Kidney (tissue), 14 donors: ENCODE measurements around the gene ZNF81. TPM values are rescaled to one million over a fixed set of nuclear protein-coding genes. Genes with fewer than 3 reads are reported as not detected.

Experiments
- DNase-seq, 5 donors: peaks; one replicate each; pipeline ENCODE4 v3.0.0-alpha.2; 2013 to 2020
- FAIRE-seq: peaks from 2 replicates; lab custom pipeline; 2012; peaks lifted over from hg19 to GRCh38; lab: Jason Lieb, UNC
- H3K27ac ChIP-seq, 2 donors: one replicate each; pipeline ENCODE4 v1.7.0; 2013; ENCODE audit warnings: low read depth in 2 of 2, low read length in 2 of 2, inconsistent platforms in 1 of 2
- H3K27me3 ChIP-seq: one replicate; pipeline ENCODE4 v1.7.1; 2013; ENCODE audit warnings: low read length, inconsistent platforms; ENCODE audit not compliant: control insufficient read depth, insufficient read depth
- H3K36me3 ChIP-seq, 3 donors: one replicate each; pipeline versions ENCODE4 v1.7.0 to v1.7.1; 2013; ENCODE audit warnings: low read length in 3 of 3, control low read depth in 1 of 3, inconsistent platforms in 1 of 3; ENCODE audit not compliant: insufficient read depth in 3 of 3, control insufficient read depth in 2 of 3
- H3K4me1 ChIP-seq, 3 donors: one replicate each; pipeline versions ENCODE4 v1.7.0 to v1.7.1; 2013; ENCODE audit warnings: low read length in 3 of 3, inconsistent platforms in 1 of 3, low read depth in 1 of 3; ENCODE audit not compliant: control insufficient read depth in 2 of 3, insufficient read depth in 2 of 3
- H3K4me3 ChIP-seq, 3 donors: one replicate each; pipeline versions ENCODE4 v1.7.0 to v1.8.1; 2013; ENCODE audit warnings: low read length in 3 of 3, control low read depth in 1 of 3, inconsistent platforms in 1 of 3
- H3K9ac ChIP-seq, 3 donors: one replicate each; pipeline versions ENCODE4 v1.7.0 to v1.7.1; 2013; ENCODE audit warnings: low read length in 3 of 3, control low read depth in 1 of 3, inconsistent platforms in 1 of 3
- H3K9me3 ChIP-seq, 3 donors: one replicate each; pipeline versions ENCODE4 v1.7.0 to v1.7.1; 2013; ENCODE audit warnings: low read length in 3 of 3, control low read depth in 1 of 3, inconsistent platforms in 1 of 3; ENCODE audit not compliant: control insufficient read depth in 2 of 3, insufficient read depth in 1 of 3
- intact Hi-C: fragments of 100-400 bp; cut with DNase I; formaldehyde crosslinking; loops from one replicate; pipeline ENCODE4 v1.11.1; 2022
- polyA plus RNA-seq: library from polyadenylated mRNA; stranded (reverse); fragments of 350-450 nt; fragmentation: Illumina TruSeq; extraction: RNeasy Lipid Tissue Mini Kit (QIAGEN cat#74804); gene quantifications from one replicate; pipeline ENCODE4 v1.2.3, GENCODE V29; 2014; ENCODE audit warnings: low read depth, low replicate concordance; ENCODE audit not compliant: insufficient read depth
- total RNA-seq: library from RNA; stranded (reverse); fragmentation: NEBNext Ultra II Directional; extraction: Animal tissue kit (Norgen Biotek cat#: 25700); gene quantifications from one replicate; pipeline ENCODE4 v1.2.1, GENCODE V29; 2021
- TF ChIP-seq, protein P1 (sequence below): IDR thresholded peaks from 3 replicates; pipeline ENCODE4 v1.5.1; 2012; ENCODE audit warnings: mild to moderate bottlenecking, moderate library complexity, borderline replicate concordance; ENCODE audit not compliant: insufficient read depth; ENCODE audit errors: extremely low read depth
- donor health status: control.
- donor health status: control.
- donor health status: control.
- donor health status: control.
- donor health status: control.
- donor health status: DM: yes; HTN: yes; CAD: no.
- donor health status: Normal renal cell carcinoma (clear cell type).

ZNF81 gene
- total and polyA plus RNA-seq, 2 donors from 2014 or later = 2.5 to 16.1 TPM

DNA sequence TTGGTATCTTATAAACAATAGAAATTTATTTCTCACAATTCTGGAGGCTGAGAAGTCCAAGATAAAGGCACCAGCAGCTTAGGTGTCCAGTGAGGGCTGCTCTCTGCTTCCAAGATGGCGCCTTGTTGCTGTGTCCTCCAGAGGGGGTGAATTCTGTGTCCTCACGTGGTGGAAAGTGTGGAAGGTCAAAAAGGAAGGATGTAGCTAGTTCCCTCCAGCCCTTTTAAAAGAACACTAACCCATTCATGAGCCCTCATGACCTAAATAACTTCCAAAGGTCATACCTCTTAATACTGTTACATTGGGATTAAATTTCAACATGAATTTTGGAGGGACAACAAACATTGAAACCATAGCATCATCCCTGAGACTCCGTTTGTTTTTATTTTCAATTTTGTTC is 48.8 kb downstream of the ZNF81 start:
- Histone ChIP-seq H3K4me1 (no peaks in the 10 kb centered on the region), H3K4me3 (no peak overlapping the region), H3K36me3 (peaks cover 0 to 11% (median 0%) of the 10 kb centered on the region in 3 donors), H3K27ac (no peak overlapping the region), H3K9me3 (no peaks in the 10 kb centered on the region), H3K27me3 (no peaks in the 10 kb centered on the region), H3K9ac (no peak overlapping the region)
- no peak for FAIRE-seq
- no peak for DNase-seq
- TF ChIP-seq, protein P1, sequence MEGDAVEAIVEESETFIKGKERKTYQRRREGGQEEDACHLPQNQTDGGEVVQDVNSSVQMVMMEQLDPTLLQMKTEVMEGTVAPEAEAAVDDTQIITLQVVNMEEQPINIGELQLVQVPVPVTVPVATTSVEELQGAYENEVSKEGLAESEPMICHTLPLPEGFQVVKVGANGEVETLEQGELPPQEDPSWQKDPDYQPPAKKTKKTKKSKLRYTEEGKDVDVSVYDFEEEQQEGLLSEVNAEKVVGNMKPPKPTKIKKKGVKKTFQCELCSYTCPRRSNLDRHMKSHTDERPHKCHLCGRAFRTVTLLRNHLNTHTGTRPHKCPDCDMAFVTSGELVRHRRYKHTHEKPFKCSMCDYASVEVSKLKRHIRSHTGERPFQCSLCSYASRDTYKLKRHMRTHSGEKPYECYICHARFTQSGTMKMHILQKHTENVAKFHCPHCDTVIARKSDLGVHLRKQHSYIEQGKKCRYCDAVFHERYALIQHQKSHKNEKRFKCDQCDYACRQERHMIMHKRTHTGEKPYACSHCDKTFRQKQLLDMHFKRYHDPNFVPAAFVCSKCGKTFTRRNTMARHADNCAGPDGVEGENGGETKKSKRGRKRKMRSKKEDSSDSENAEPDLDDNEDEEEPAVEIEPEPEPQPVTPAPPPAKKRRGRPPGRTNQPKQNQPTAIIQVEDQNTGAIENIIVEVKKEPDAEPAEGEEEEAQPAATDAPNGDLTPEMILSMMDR = no peak
- intact Hi-C loops = no loop called here

GRCh38 chrX:47898024-47898423 is 61.3 kb downstream of the ZNF81 start:
- Histone ChIP-seq H3K4me3 (no peak overlapping the region), H3K36me3 (peaks cover 0 to 4% (median 0%) of the 10 kb centered on the region in 3 donors), H3K9ac (no peak overlapping the region), H3K27ac (no peak overlapping the region), H3K9me3 (no peaks in the 10 kb centered on the region), H3K27me3 (no peaks in the 10 kb centered on the region), H3K4me1 (no peaks in the 10 kb centered on the region)
- TF ChIP-seq, protein P1 = no peak
- no peak for FAIRE-seq
- DNase-seq = no peak
- intact Hi-C loops = no loop called here

- no peaks in the 10 kb centered on the region for H3K4me1 ChIP-seq
- TF ChIP-seq, protein P1 = no peak
- DNase-seq = no peak
- no peaks in the 10 kb centered on the region for H3K9me3 ChIP-seq
- FAIRE-seq = no peak
- H3K27me3 ChIP-seq = no peaks in the 10 kb centered on the region
- no peak overlapping the region for H3K27ac ChIP-seq
- no peak overlapping the region for H3K9ac ChIP-seq
- no peak overlapping the region for H3K4me3 ChIP-seq
- intact Hi-C loops = no loop called here
- peaks cover 0 to 4% (median 0%) of the 10 kb centered on the region in 3 donors for H3K36me3 ChIP-seq
These were observed 64.1 kb downstream of the ZNF81 start for GRCh38 chrX:47900833-47901232.

GRCh38 chrX:47902161-47902560 is 65.5 kb downstream of the ZNF81 start:
- H3K27ac ChIP-seq = no peak overlapping the region
- H3K4me3 ChIP-seq = no peak overlapping the region
- no peaks in the 10 kb centered on the region for H3K36me3 ChIP-seq
- no peak for DNase-seq
- intact Hi-C loops = no loop called here
- TF ChIP-seq, protein P1 = no peak
- no peaks in the 10 kb centered on the region for H3K4me1 ChIP-seq
- H3K9ac ChIP-seq = no peak overlapping the region
- no peaks in the 10 kb centered on the region for H3K9me3 ChIP-seq
- FAIRE-seq = no peak
- H3K27me3 ChIP-seq = no peaks in the 10 kb centered on the region
